HepG2 (cell line): ENCODE results near the gene GYG1. TPM values are rescaled to one million over a fixed set of nuclear protein-coding genes. Genes with fewer than 3 reads are reported as not detected.

ENCODE experiments used
- ATAC-seq: fragments of 200-7000 bp; cut with Tn5 transposase; 3 replicates; pipeline ENCODE4 v1.9.1; 2020; ENCODE audit warnings: mild to moderate bottlenecking, moderate library complexity
- BruUV-seq: library from RNA; stranded (reverse); fragments of 400-500 nt; replicated peaks from 2 replicates; lab custom pipeline; 2021; lab: Mats Ljungman, UMichigan
- CTCF ChIA-PET: fragments of 300-600 bp; formaldehyde crosslinking; extraction: SDS; loops from one replicate; lab custom pipeline; 2021; ENCODE audit warnings: low total read pairs, inconsistent platforms, low intra/inter-chr PET ratio; lab: Yijun Ruan, JAX
- POLR2A ChIA-PET: fragments of 350-600 bp; sonication (Branson Sonifier 250); formaldehyde crosslinking; loops from one replicate; lab custom pipeline; 2020; ENCODE audit warnings: antibody characterized with exemption, inconsistent platforms; lab: Yijun Ruan, JAX
- DNase-seq: peaks from one replicate; pipeline ENCODE4 v3.0.0-alpha.2; 2015; ENCODE audit warnings: low spot score
- FAIRE-seq: peaks from 3 replicates; lab custom pipeline; 2011; peaks lifted over from hg19 to GRCh38; lab: Jason Lieb, UNC
- H2AFZ ChIP-seq: one replicate; pipeline ENCODE4 v1.6.1; 2011; ENCODE audit warnings: low read length, inconsistent platforms
- H3K27ac ChIP-seq: fragments of 300-600 bp; 3 replicates; pipeline ENCODE4 v1.8.0; 2011; ENCODE audit warnings: mixed run types, mild to moderate bottlenecking, mixed read lengths, low read length, inconsistent platforms; ENCODE audit not compliant: insufficient read depth; ENCODE audit errors: extremely low read length
- H3K27me3 ChIP-seq, 2 experiments: fragments of 200-600 bp in 1 of 2; 2 replicates in 1 of 2; 3 replicates in 1 of 2; pipeline versions ENCODE4 v1.6.0 to v1.8.0; 2011; ENCODE audit warnings: low read length in 2 of 2, mild to moderate bottlenecking in 2 of 2, moderate library complexity in 2 of 2, inconsistent platforms in 1 of 2; ENCODE audit not compliant: insufficient read depth in 2 of 2, control insufficient read depth in 1 of 2
- H3K36me3 ChIP-seq, 2 experiments: fragments of 200-600 bp in 1 of 2; replicated peaks in 1 of 2; 2 replicates in 1 of 2; 3 replicates in 1 of 2; pipeline versions ENCODE4 v1.5.1 to v1.8.0; 2011; ENCODE audit warnings: low read length in 2 of 2, inconsistent platforms in 1 of 2; ENCODE audit not compliant: insufficient read depth in 2 of 2, control insufficient read depth in 1 of 2
- H3K4me1 ChIP-seq: 2 replicates; pipeline ENCODE4 v1.5.1; 2012; ENCODE audit warnings: low read length, inconsistent platforms; ENCODE audit not compliant: insufficient read depth
- H3K4me2 ChIP-seq: 2 replicates; pipeline ENCODE4 v1.6.0; 2011; ENCODE audit warnings: low read depth, low read length, inconsistent platforms
- H3K4me3 ChIP-seq, 3 experiments: fragments of 200-600 bp in 1 of 3; sonication (generic), shearing (Covaris generic) in 1 of 3; replicated peaks in 1 of 3; 2 replicates each; pipeline ENCODE4 v1.5.1; 2011 to 2016; ENCODE audit warnings: low read length in 3 of 3, inconsistent platforms in 2 of 3, low read depth in 2 of 3, mild to moderate bottlenecking in 2 of 3, control low read depth in 1 of 3, mixed read lengths in 1 of 3; ENCODE audit not compliant: insufficient read depth in 1 of 3
- H3K79me2 ChIP-seq: one replicate; pipeline ENCODE4 v1.6.1; 2011; ENCODE audit warnings: low read length, inconsistent platforms; ENCODE audit not compliant: insufficient read depth
- H3K9ac ChIP-seq: 2 replicates; pipeline ENCODE4 v1.6.0; 2011; ENCODE audit warnings: mild to moderate bottlenecking, low read depth, low read length, inconsistent platforms; ENCODE audit not compliant: insufficient read depth
- H3K9me3 ChIP-seq: 2 replicates; pipeline ENCODE4 v1.5.1; 2012; ENCODE audit warnings: mild to moderate bottlenecking, low read length
- H4K20me1 ChIP-seq: 2 replicates; pipeline ENCODE4 v1.6.0; 2011; ENCODE audit warnings: inconsistent platforms, mild to moderate bottlenecking, low read length, moderate library complexity; ENCODE audit not compliant: insufficient read depth
- ASH2L ChIP-seq: fragments of 300-600, 200-600 bp; sonication (generic); IDR thresholded peaks from 2 replicates; pipeline ENCODE4 v1.7.0; 2017; ENCODE audit warnings: low read depth, mild to moderate bottlenecking, moderate library complexity, mixed read lengths, low read length; ENCODE audit not compliant: insufficient read length
- ELF1 ChIP-seq: sonication (generic); formaldehyde crosslinking; IDR thresholded peaks from 2 replicates; pipeline ENCODE4 v1.4.0; 2020; ENCODE audit warnings: missing genetic modification reagents
- KDM6A ChIP-seq: IDR thresholded peaks from 2 replicates; pipeline ENCODE4 v1.6.1; 2016; ENCODE audit warnings: low read depth
- NFIC ChIP-seq: IDR thresholded peaks from 2 replicates; pipeline ENCODE4 v1.6.1; 2012; ENCODE audit warnings: mild to moderate bottlenecking, low read length, inconsistent platforms
- SALL1 ChIP-seq: sonication (generic); formaldehyde crosslinking; IDR thresholded peaks from 2 replicates; pipeline ENCODE4 v1.8.0; 2022; ENCODE audit warnings: mild to moderate bottlenecking, missing genetic modification reagents
- ZNF737 ChIP-seq: sonication (generic); formaldehyde crosslinking; IDR thresholded peaks from 2 replicates; pipeline ENCODE4 v1.5.0; 2020; ENCODE audit warnings: missing genetic modification reagents, mild to moderate bottlenecking, borderline replicate concordance
- WGBS: methylation state at CpG from one replicate; pipeline ENCODE4 v1.1.6; 2017; ENCODE audit warnings: low lambda C conversion rate; 5-methylcytosine and 5-hydroxymethylcytosine counted together
- in situ Hi-C: cut with HindIII; loops from 2 replicates; pipeline ENCODE4 v1.10.0; 2017; ENCODE audit warnings: low pct_unique_long_range_greater_than_20kb; ENCODE audit not compliant: extremely low pct_ligation_motif_present
- intact Hi-C: fragments of 100-400 bp; cut with micrococcal nuclease; formaldehyde crosslinking; loops from one replicate; pipeline ENCODE4 v1.10.0; 2022; ENCODE audit not compliant: unreplicated experiment
- polyA plus RNA-seq, 8 experiments: library from polyadenylated mRNA; depleted of rRNA in 3 of 8; stranded (reverse) in 7 of 8; unstranded in 1 of 8; fragments of >200 nt; fragmentation: Illumina TruSeq in 4 of 8; extraction: Trizol in 4 of 8; gene quantifications; 2 replicates each; pipeline versions ENCODE4 v1.2.1 to v1.2.3, GENCODE V29; 2011 to 2016; ENCODE audit warnings: low read depth in 4 of 8, missing spikeins in 1 of 8, mixed read lengths in 1 of 8; ENCODE audit not compliant: insufficient read depth in 1 of 8
- total RNA-seq, 5 experiments: library from RNA; depleted of rRNA; stranded (reverse); fragments of >200 nt; fragmentation: Illumina TruSeq; extraction: Trizol; gene quantifications; 2 replicates each; pipeline ENCODE4 v1.2.3, GENCODE V29; 2016; ENCODE audit warnings: low read depth in 1 of 5
- TF ChIP-seq, protein P1 (sequence below): sonication (generic); formaldehyde crosslinking; IDR thresholded peaks from 2 replicates; pipeline ENCODE4; 2020; ENCODE audit warnings: missing genetic modification reagents, mild to moderate bottlenecking, borderline replicate concordance
- TF ChIP-seq, protein P2 (sequence below): sonication (generic); formaldehyde crosslinking; IDR thresholded peaks from 2 replicates; pipeline ENCODE4 v1.8.0; 2022; ENCODE audit warnings: mild to moderate bottlenecking, missing genetic modification reagents, borderline replicate concordance
- TF ChIP-seq, protein P3 (sequence below): sonication (generic); formaldehyde crosslinking; IDR thresholded peaks from 2 replicates; pipeline ENCODE4 v1.5.0; 2020; ENCODE audit warnings: missing genetic modification reagents

Gene GYG1
- total and polyA plus RNA-seq, 2 of the 13 experiments (the other 11 are each of a cell fraction or from before 2014, with no cell fraction given) = 15.7 to 28.1 TPM

DNA sequence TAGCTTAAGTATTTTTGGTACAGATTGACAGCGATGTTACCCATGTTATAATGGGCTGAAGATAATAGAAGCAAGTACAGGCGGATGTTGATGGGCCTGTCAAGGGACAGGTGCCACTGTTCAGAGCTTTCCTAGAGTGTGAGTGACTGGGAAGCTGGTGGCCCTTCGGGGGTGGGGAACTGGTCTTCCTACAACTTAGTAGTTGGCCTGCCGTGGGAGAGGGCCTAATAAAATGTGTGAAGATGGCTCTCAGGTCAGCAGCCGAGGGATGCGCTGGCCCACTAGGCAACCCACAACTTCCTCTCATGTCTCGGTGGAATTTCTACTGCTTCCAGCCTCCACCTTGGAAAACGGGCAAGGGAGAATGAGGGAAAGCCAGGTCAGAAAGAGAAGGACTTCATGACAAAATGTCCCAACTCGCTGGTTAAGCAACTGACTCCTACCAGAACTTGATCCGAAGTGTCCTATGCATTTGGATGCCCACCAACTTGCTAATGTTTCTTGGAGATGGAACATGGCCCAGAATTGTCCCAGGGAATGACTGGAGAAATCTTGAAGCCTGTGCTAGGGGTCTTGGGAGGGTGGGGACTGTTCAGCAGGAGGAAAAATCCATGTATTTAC is 1.4 kb downstream of the GYG1 start:
- peaks cover 5% of the 10 kb centered on the region for H3K79me2 ChIP-seq
- ATAC-seq (no peak), DNase-seq (no peak), FAIRE-seq (no peak)
- H4K20me1 ChIP-seq = no peaks in the 10 kb centered on the region
- intact Hi-C loops (loop anchor here (2.0 kb wide), 1 partner anchor 18 kb away; no protein-coding TSS in a partner anchor), in situ Hi-C loops (no loop called here)
- peak overlapping the region; percentile 85 to 88 (median 87) for H3K4me3 ChIP-seq
- no peak overlapping the region for H2AFZ ChIP-seq
- POLR2A ChIA-PET = interaction anchor here (1.0 to 1.9 kb wide), 2 partner anchors 18 to 138 kb away, joined by 3 to 6 read pairs; no protein-coding TSS in a partner anchor
- H3K27ac ChIP-seq = no peak overlapping the region
- peaks cover 2 to 14% of the 10 kb centered on the region in 2 experiments; a peak in 3 of 5 replicates for H3K36me3 ChIP-seq
- peaks cover 27% of the 10 kb centered on the region for H3K4me1 ChIP-seq
- TF ChIP-seq, protein P1, sequence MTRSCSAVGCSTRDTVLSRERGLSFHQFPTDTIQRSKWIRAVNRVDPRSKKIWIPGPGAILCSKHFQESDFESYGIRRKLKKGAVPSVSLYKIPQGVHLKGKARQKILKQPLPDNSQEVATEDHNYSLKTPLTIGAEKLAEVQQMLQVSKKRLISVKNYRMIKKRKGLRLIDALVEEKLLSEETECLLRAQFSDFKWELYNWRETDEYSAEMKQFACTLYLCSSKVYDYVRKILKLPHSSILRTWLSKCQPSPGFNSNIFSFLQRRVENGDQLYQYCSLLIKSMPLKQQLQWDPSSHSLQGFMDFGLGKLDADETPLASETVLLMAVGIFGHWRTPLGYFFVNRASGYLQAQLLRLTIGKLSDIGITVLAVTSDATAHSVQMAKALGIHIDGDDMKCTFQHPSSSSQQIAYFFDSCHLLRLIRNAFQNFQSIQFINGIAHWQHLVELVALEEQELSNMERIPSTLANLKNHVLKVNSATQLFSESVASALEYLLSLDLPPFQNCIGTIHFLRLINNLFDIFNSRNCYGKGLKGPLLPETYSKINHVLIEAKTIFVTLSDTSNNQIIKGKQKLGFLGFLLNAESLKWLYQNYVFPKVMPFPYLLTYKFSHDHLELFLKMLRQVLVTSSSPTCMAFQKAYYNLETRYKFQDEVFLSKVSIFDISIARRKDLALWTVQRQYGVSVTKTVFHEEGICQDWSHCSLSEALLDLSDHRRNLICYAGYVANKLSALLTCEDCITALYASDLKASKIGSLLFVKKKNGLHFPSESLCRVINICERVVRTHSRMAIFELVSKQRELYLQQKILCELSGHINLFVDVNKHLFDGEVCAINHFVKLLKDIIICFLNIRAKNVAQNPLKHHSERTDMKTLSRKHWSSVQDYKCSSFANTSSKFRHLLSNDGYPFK (CRISPR knock-in tag) = 0 out of 2 replicates have a peak, but pooled peaks have one; percentile 19
- TF ChIP-seq NFIC = no peak
- 89% methylated on average over 10 of the region's 10 CpGs for WGBS
- peak overlapping the region; percentile 82; the same call in 1 of the 2 replicates for H3K9ac ChIP-seq
- H3K27me3 ChIP-seq = peaks cover 0 to 18% of the 10 kb centered on the region in 2 experiments; a peak in 2 of 5 replicates
- H3K9me3 ChIP-seq = no peaks in the 10 kb centered on the region
- H3K4me2 ChIP-seq = peak overlapping the region; percentile 70
- CTCF ChIA-PET = no interaction called here
- BruUV-seq = TSS peak; percentile 69

DNA sequence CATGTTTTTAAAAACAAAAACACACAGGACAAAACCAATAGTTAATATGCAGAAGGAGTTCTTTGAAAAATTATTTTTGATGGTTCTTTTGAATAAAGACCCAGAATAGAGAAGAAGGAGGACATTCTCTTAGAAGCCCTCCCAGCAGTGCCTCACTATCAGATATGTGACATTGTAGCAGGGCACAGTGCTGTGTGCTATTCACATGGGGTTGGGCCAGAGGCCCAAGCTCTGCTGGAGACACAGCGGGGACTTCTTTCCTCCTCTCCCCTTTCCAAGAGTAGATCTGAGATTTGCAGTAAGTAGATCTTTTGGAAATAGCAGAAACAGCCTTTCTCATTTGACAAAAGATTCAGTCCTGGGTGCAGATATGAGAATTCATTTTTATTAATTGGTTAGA is 6.3 kb downstream of the GYG1 start:
- CTCF ChIA-PET = no interaction called here
- Histone ChIP-seq H3K9me3 (no peaks in the 10 kb centered on the region), H3K27ac (no peak overlapping the region), H3K27me3 (no peaks in the 10 kb centered on the region), H3K4me1 (peaks cover 11% of the 10 kb centered on the region), H3K36me3 (peaks cover 2 to 23% of the 10 kb centered on the region in 2 experiments; a peak in 3 of 5 replicates), H4K20me1 (no peaks in the 10 kb centered on the region), H3K9ac (no peak overlapping the region), H2AFZ (no peak overlapping the region), H3K4me2 (no peak overlapping the region), H3K4me3 (no peak overlapping the region), H3K79me2 (peaks cover under 1% of the 10 kb centered on the region)
- no peak for DNase-seq
- in situ Hi-C loops = no loop called here
- FAIRE-seq = no peak
- intact Hi-C loops = no loop called here
- WGBS = 100% methylated on average over 1 of the region's 1 CpG
- POLR2A ChIA-PET = no interaction called here
- no peak for ATAC-seq
- BruUV-seq = no TSS peak
- TF ChIP-seq, protein P2, sequence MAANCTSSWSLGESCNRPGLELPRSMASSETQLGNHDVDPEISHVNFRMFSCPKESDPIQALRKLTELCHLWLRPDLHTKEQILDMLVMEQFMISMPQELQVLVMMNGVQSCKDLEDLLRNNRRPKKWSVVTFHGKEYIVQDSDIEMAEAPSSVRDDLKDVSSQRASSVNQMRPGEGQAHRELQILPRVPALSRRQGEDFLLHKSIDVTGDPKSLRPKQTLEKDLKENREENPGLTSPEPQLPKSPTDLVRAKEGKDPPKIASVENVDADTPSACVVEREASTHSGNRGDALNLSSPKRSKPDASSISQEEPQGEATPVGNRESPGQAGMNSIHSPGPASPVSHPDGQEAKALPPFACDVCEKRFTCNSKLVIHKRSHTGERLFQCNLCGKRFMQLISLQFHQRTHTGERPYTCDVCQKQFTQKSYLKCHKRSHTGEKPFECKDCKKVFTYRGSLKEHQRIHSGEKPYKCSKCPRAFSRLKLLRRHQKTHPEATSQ = no peak
- TF ChIP-seq, protein P3, sequence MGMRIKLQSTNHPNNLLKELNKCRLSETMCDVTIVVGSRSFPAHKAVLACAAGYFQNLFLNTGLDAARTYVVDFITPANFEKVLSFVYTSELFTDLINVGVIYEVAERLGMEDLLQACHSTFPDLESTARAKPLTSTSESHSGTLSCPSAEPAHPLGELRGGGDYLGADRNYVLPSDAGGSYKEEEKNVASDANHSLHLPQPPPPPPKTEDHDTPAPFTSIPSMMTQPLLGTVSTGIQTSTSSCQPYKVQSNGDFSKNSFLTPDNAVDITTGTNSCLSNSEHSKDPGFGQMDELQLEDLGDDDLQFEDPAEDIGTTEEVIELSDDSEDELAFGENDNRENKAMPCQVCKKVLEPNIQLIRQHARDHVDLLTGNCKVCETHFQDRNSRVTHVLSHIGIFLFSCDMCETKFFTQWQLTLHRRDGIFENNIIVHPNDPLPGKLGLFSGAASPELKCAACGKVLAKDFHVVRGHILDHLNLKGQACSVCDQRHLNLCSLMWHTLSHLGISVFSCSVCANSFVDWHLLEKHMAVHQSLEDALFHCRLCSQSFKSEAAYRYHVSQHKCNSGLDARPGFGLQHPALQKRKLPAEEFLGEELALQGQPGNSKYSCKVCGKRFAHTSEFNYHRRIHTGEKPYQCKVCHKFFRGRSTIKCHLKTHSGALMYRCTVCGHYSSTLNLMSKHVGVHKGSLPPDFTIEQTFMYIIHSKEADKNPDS (CRISPR knock-in tag) = no peak
- TF ChIP-seq KDM6A (CRISPR knock-in tag) (no peak), SALL1 (CRISPR knock-in tag) (no peak), ZNF737 (CRISPR knock-in tag) (no peak), ASH2L (no peak), ELF1 (no peak)
